ENCODE measurements around the gene CAPN13.

The CAPN13 gene

DNA sequence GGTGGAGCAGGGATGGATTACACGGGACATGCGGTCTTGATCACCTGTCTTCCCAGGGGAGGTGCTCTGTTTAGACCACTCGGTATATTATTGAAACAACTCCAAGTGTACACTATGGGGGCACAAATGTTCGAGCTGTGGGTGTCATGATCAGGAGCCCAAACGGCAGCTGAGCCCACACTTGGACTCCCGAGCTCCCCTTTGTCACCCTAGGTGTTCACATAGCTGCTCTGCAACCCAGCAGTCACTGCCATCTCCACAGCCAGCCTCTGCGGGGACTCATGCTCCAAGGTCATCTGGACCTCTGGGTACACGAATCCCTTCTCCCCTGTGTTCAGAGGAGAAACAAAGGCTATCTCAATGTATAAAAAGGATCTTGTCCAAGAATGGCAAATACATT is 46.0 kb downstream of the CAPN13 start:
- no peak for DNase-seq

DNA sequence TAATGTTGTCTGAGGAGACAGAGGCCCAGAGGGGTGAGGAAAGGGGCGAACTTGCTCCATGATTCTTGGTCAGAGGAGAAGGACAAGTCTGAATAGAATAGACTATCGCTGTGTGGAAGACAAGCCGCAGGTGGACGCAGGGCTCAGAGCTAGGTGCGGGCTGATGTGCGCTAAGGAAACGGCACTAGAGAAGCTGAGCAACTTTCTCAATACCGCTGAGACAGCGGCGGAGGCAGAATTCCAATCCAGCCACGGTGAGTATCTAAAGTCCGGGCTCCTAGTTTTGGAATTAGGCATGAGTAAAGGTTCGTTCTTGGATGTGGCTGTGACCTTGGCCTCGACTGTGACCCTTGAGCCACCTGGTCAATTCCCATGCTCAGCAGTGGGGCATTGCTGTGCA is 47.8 kb downstream of the CAPN13 start:
- no peak for DNase-seq

DNA sequence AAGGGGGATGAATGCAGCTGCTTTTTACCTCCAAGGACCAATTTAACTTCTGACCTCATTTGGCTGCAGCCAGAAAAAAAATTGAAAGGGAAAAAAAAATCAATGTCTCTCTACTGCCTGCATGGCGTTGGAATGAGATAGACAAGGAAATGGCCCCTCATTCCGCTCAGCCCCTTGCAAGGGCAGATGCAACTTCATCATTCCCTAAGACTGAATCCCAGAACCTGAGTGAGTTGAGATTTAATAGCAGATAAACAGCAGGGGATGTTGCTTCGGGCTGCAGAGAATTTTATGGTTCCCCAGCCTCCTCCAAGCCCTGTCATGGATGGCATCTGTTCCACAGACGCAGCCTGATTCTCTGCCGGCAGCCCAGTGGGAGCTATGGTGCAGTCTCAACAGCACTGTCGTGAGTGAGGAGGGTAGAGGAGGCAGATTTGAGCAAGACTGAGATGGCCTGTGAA is 49.0 kb downstream of the CAPN13 start:
- no peak for DNase-seq

DNA sequence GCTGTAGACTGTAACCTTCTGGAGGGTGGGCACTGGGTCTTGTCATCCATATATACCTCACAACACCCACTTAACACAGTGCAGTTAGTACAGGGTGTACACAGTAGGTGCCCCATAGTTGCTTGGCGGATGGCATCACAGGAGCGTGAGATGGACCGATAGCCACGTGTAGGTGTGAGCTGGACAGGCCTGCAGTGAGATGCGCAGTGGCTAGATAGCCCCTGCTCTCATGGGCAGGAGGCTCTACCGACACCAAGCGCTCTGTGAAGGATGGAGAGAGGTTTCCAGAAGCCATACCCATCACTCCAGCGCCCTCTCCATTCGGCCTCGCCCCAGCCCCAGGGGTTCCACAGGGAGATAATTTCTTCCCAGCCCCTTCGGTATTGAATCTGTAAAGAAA is 49.5 kb downstream of the CAPN13 start:
- DNase-seq, result no peak

DNA sequence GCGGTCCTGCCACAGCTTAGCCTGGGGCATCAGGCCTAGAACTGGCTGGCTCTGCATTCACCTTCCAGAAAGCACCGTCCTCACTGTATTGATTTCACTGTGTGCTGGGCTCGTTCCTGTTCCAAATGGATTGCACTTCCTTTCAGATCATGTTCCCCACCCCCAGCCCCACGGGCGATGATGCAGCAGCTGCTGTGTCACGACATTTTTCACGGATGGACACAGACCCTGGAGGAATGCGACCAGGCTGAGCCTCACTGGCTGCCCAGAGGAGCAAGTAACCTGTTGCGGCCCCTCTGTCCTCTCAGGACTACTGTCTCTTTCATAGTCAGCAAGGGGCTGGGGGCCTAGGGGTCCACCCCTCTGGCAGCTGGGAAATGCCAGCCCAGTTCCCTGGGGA is 50.3 kb downstream of the CAPN13 start:
- no peak for DNase-seq

DNA sequence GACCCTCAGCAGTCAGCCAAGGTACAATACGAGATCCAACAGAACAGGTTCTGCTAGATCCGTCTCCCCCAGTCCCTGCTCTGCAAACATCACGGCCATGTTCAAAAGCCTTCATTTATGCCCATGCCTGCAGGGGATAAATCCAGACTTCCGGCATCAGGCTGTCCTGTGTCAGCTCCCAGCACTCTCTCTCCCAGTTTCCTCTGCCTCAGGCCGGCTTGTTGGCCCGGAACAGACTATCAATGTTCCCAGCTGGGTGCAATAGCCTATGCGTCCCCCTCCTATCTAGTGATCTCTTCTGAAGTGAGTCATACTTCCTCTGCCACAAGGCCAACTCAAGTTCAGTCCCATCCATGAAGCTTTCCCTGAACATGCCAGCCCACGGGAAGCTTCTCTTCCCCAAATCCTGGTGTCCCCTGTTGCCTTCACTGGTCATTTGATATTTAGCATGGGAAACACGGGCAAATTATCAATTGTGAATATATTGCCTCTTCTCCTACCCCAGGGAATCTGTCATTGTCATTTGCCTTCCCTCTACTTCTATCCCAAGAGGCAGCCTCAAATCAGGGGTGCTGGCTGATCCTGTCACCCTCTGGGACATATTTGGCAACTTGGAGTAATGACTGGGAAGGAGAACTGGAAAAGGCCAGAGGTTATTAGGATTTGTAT is 51.1 kb downstream of the CAPN13 start:
- no peak for DNase-seq

DNA sequence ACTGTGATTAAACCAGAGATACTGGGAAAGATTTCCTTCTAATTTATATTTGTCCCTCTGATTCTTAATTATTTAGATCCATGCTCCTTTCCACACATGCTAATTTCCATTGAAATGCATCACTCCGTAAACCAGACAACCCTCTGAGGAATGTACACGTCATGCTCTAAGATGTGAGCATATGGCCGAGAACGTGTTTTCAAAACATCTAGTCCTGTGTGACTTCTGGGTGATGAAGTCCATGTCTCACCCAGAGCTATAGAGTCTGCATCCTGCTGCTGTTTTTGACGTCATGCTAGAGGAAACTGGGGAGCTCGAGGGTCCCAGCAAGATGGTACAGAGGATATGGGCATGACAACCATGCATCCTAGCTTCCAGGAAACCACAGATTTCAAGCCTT is 53.6 kb downstream of the CAPN13 start:
- DNase-seq, result no peak

DNA sequence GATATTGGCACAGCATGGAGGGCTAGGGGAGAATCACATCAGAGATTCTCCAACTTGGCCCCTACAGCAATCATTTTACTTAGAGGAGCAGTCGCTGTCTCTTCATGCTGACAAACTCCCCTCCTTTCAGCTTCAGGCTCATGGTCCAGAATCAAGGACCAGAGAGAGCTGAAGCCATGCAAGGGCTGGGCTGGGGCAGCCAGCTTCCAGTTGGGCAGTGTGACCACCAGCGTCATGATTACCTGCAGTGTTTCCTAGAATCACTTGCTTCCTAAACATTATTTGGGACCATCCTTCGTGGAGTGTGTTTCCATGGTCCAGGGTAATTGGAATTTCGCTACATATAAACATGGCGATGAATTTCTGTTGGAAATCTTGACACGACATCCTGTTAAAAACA is 54.4 kb downstream of the CAPN13 start:
- no peak for DNase-seq

DNA sequence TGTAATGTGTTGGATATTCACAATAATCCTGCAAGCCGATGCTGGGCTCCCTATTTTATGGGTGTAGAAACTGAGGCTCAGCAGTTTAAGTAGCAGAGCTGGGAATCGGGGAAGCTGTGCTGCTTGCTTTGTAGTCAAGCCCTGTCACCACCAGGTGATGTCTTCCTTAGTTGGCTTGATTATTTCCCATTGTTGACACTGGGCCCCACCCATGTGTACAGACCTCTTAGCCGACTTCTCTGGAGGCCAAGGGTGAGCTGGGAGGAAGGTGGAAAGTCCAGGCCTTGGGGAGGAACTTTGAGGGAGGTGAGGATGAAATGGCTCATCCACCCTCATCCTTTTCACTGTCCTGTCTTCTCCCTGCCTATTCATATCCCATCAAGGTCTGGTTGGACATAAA is 60.0 kb downstream of the CAPN13 start:
- DNase-seq, result no peak

DNA sequence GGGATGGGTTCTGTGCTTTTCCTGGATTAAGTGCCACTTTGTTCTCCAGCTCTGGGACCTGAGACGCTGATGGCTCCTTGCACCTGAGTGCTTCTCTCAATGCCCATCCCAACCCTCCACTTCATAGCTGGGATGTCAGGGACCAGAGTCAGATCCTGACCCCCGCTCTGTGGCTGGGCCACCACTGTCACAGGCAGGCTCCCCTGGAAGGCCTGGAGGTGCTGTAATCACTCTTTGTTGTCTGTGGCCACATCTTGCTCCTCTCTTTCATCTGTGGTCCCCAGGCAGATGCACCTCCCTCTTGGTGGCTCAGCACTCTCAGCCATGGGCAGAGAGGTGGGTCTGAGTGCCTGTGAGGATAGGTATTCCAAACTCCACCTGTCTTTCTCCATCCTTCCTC is 62.4 kb downstream of the CAPN13 start:
- no peak for DNase-seq

DNA sequence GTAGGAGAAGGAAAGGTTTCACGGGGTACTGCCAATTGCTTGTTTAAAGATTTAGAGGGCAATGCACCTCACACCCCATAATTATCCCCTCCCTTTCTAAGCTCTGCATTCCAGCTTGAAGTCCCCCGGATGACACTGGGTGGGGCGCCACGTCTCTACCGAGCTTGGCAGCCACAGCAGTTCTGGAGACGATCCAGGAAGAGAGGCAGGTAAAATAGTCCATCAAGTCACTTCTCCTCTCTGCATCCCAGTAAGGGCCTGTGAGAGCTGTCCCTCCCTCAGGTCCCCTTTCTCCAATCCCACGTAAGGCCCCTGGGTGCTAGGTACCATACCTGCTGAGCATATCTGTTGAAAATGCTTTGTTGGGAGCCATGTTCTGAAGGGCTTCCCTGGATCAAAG is 65.7 kb downstream of the CAPN13 start:
- DNase-seq, result no peak

DNA sequence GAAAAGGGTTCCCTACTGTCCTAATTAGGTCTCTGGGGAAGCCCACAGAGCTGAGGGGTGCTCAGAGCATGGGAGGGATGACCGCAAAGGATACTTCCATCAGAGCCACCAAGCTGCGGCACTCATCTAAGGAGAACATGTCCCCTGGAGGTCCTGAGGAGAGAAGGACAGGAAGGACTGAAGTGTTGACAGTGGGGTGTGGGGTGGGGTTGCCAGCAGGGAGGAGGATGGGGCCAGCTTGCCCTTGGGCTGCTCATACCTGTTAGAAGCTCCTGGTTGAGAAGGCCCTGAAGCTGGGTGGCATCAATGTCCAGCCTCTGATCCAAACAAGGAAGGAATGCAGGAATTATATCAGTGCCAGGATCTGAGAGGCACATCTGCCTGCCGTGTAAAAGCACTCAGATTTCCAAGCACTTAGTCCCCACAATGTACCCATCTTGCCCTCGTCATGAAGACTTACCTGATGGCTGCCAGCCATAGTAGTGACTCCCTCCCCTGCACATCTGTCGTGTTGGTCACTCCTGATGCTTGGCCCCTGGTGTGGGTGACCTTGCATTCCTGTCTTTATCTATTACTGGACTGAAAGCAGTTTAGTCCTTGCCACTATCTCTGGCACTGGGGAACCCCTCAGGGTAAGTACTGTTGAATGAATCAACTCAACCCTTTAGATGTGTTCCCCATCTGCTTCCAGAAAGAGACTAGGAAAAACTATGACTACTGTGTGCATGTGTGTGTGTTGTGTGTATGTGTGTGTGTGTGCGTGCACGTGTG is 68.9 kb downstream of the CAPN13 start:
- DNase-seq, result no peak

DNA sequence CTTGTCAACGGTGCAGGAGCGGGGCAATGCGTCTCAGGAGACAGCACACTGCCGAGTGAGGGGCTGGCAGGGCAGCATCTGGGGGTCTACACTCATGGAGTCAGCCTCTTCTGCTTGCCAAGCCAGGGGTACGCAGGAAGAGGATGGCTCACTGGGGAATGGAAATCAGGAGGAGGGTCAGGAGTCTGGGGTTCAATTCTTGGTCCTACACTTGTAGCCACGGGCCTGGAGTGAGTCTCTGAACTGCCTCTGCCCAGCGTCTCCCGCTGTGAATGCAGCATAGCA is 70.0 kb downstream of the CAPN13 start:
- DNase-seq, result no peak

DNA sequence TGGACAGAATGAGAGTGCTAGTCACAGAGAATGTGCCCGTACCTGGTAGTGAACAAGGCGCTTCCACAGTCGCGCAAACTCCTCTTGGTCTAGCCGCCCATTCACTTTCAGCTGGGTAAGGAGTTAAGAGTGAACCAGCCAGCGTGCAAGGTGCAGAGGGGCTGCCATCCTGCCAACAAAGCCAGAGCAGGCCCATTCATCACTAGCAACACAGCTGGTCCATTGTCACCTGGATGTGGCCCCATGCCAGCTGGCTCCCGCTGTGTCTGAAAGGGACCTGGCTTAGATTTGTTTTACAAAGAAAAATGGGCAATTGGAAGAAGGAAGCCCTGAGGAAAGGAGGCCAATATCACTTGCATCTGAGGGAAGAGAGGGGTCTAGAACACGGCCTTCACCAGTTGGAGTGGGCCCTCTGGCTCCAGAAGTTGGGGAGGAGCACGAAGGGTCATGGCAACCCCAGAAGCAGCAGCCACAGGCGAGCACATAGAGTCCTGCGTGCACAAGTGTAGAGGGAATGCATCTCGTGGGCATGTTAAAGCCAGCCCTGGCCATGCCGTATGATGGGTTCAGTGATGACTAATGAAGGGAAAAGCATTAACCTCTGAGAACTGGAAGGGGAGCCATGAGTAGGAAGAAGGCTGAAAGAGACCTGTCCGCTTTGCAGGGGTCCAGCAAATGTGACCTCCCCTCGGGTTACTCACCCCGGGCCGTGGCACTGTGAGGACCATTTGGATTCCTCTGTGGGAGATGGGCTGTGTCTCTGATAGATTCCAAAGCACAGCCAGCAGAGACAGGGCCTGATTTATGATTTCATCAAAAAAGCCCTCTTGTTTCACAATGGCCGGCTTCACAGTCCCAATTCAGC is 70.6 kb downstream of the CAPN13 start:
- DNase-seq, result no peak

DNA sequence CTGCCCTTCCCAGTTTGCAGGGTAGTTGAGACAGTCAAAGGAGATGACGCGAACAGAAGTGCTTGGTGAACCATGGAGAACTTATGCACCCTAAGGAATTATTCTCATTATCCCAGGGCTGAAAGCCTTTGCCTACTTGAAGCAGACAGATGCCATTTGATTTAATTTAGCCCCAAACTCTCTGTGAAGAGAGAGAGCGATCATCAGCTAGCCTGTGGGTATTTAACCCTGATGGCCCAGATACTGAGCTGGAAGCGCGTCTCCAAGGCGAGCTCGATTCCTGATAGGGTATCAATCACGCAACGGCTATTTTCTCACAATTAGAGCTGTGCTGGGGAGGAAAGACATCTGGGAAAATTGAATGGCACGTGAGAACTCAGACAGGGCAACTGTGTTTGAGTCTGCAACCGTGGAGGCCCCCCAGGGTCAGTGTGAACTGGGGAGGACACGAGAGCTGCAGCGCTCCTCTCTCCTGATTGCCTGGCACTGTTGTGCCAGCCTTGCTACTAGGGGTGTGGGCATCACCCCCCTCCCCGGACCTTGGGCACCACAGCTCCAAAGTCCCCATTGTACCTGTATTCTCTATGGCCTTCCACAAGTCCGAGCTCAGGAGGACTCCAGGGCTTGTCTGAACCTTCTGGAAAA is 73.2 kb downstream of the CAPN13 start:
- DNase-seq, result no peak

DNA sequence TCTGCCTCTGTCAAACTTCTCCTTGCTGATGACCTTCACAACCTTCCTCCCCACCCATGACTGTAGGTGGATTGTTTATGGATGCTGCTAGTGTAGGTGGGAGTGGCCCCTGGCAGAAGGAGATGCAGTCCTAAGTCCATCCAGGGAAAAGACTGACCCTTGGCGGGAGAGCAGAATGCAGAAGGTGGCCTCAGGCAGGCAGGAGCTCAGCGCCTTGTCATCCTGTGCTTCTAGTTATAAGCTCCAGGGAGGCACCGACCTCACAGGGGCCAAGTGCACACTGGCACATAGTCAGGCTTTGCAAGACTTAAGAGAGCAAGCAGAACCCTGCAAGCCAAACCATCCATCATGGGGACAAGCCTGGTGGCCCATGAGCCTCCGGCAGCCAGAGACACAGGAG is 74.4 kb downstream of the CAPN13 start:
- DNase-seq, result no peak

DNA sequence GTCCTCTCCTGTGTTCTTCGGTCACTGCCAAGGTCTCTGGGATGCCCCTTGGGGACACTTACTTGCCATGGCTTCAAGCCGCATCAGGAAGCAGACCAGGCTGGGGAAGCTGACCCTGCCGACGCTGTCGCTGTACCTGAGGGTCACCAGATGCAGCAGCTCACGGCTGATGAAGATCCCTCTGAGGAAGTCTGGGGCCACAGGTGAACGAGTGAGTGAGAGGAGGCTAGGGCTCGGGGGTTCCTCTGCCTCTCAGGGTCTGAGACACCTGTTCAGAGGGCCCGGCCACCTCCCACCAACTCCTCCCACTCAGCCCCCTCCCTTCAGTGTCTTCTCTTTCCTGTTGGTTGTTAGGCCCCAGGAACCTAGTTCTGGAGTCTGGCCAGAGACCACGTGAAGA is 74.9 kb downstream of the CAPN13 start:
- no peak for DNase-seq

DNA sequence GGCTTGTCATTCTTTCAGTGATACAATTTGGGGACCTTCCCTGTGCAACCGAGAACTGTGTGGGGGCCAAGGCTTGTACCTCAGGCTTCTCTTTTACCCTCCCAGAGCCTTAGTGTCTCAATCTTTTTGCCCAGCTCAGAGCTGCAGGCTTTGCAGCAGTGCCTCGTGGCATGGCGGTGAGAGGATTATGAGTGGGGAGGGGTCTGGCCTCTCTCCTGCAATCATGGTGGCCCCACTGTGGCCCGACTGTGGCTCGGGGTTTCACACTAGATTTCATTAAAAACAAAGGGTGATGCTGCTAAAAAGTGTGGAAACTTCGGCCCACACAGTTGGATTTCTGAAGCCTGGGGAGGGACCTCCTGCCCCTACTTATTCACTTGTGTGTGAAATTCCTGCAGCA is 75.5 kb downstream of the CAPN13 start:
- no peak for DNase-seq

DNA sequence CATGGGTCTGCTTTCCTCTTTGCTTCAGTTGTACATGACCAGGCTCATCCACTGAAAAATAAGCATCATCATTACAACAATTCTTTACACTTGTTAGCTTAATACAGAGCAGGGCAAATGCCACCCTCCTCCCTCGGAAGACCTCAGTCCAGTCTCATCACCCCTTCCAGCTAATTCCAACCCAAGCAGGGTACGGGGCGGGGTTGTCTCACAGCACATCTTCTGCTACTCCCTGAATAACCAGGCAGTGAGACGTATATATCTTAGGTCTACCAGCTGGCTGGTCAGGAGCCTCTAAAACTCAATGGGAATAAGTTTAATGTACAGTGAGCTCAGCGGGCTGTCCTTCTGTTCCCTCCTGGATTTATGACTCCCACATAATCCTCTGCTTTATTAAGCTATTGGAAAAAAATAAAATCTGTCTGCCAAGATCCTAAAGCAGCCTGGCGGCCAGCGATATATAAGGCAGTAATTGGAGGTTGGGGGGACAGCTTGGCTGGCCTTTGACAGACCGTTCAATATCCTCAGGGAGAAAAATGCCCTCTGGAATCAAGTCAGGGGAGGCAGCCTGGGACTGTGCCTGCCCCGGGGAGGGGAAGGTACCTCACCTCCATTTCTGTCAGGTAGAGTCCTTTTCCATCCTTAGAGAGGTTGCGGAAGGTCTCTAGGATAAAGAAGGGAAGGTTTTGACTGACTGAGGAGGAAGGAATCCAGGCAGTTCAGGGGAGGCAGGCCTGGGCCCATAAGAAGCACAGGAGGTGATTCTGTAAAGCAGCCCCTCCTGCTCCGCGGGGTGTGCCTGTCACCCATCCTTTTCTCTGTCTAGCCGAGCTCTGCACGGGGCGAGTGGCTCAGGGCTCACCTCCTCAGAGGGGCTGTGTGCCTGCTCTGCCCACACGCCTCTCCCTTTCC is 76.3 kb downstream of the CAPN13 start:
- no peak for DNase-seq

DNA sequence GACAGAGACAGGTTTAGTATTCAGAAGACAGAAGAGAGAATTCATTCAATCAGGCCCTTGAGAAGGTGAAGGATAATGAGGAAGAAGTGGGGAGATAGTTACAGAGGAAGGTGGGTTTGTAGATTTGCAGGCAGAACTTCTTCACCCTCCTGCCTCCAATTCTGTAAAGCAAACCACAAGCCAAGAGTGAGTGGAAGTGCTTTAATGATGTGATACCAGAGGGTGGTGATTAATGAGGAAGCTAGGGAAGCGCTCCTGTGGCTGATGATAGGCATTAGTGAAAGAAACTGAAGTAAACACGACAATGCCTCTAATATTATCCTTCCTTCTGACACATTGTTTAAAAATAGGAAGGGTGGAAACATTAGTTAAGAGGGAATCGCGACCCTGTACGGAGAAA is 78.2 kb downstream of the CAPN13 start:
- DNase-seq, result no peak

DNA sequence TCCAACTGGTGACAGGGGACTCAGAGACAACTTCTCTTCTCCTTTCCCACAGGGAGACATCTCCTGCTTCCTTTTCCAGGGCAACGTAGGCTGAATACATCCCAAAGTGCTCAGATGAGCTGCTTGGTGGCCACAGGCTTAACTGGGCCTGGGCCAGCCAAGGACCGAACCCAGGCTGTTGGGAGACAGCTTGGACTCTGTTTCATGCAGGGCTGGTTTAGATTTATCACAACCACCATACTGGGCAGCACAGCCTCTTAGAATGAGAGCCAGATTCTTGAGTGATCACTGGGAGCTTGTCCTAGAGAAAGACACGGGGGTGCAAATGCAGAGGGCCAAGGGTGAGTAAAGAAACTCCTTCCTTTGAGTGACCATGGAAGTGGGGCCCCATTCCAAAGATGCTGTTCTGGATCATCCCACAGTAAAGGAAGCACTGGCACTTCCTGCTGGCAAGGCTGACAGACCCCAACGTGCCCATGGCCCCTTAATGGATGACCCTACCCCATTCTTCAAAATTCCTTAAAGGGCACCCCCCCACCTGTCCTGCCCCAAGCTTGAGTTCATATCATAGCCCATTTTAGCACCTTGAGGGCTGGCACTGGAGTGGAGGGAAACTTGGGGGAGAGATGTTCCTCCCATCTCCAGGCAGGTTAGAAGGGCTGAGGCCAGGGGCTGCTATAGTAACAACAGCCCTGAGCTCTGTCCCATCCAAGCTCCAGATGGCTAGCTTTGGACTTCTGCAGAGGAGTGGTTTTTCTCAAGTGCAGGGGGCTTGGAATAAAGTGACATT is 84.1 kb downstream of the CAPN13 start:
- DNase-seq, result no peak
